Tongue (tissue), 2 donors: ENCODE data around the gene TOP3B. TPM values are rescaled to one million over a fixed set of nuclear protein-coding genes. Genes with fewer than 3 reads are reported as not detected.

ENCODE experiments used
- DNase-seq: peaks from one replicate; pipeline ENCODE4 v3.0.0-alpha.2; 2015
- total RNA-seq: library from RNA; depleted of rRNA; stranded (reverse); fragments of >200 nt; gene quantifications from one replicate; pipeline ENCODE4 v1.2.3, GENCODE V29; 2014

Gene TOP3B
- total RNA-seq, 1 donor from 2014 or later = 19.0 TPM

DNA sequence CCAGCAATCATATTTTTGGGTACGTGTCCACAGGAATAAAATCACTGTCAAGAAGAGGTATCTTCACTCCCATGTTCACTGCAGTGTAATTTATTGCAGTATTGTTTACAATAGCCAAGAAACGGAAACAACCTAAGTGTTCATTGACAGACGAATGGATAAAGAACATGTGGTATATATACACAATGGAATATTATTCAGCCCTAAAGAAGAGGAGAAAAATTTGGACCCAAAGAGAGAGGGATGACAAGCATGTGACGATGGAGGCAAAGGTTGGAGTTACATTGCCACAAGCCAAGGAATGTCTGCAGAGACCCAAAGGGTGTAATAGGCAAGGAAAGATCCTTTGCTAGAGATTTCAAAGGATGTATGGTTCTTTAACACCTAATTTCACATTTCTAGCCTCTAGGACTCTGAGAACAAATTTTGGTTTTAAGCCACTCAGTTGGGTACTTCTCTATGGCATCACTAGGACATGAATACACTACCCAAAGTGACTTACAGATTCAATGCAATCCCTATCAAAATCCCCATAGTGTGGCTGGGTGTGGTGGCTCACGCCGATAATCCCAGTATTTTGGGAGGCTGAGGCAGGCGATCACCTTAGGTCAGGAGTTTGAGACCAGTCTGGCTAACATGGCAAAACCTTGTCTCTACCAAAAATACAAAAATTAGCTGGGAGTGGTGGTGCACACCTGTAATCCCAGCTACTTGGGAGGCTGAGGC, 31.1 kb upstream of the TOP3B start:
- DNase-seq = no peak

DNA sequence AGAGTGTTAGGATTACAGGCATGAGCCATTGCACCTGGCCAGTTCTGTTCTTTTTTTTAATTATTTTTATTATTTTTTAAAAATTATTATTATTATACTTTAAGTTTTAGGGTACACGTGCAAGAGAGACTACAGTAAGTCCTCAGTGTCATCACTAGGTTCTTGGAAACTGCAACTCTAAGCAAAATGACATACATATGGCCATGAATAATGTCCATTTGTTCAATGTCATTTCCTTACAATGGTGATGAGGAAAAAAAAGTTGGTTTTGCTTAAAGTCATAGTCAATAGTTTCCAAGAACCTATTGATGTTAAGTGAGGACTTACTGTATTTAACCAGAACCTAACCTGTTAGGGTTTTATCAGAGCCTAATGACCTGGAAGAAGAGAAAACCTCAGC, 29.4 kb upstream of the TOP3B start:
- no peak for DNase-seq

DNA sequence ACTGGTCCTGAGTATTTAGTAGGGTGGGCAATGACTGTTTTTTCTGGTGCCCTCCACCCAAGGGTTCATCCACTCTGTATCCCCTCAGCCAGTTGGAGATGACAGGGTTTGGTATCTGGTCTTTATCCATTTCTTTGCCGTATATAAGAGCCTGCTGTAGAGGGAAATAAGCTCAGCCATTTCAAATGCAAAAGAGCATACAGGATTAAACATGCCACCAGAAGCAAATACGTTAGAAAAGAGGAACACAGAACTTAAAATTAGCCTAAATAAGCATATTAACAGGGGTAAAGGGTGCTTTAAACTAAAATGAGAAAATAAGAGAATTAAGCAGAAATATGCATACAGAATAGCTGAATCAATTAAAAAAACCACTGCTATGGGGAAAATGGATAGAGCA, 27.8 kb upstream of the TOP3B start:
- DNase-seq = no peak

DNA sequence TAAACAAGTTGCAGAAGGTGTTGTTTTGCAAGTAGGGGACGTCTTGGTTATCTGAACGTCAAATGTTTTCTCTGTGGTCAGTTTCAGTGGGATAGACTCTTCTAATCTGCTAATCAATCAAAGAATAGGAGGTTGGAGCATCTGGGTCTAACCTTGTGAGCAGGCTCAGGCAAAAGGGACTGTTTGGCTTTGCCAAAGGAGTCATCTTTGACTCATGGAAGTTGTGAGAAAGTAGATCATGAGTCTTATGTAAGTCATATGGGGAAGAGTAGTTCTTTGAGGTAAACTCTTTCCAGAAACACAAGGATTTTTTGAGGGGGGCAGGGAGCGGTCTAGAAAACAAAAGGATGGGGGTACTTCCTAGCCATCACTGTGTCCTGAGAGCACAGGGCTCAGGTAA, 27.1 kb upstream of the TOP3B start:
- no peak for DNase-seq

DNA sequence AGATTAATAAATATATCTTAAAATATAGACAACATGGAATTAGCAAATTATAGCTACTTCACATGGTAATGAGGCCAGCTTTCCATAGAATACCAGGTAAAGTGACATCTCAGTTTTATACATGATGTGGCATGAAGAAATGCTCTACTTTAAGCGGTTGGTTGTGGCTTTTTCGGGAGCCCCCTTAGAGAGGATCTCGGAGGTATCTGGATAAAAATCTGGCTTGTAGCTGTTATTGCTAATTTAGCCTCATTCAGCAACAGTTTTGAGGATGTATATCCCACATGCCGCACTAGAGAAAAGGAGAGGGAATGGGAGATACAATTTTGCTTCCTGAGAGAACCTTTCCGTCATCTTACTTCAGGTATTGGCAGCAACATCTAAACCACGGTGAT, 24.0 kb upstream of the TOP3B start:
- no peak for DNase-seq

DNA sequence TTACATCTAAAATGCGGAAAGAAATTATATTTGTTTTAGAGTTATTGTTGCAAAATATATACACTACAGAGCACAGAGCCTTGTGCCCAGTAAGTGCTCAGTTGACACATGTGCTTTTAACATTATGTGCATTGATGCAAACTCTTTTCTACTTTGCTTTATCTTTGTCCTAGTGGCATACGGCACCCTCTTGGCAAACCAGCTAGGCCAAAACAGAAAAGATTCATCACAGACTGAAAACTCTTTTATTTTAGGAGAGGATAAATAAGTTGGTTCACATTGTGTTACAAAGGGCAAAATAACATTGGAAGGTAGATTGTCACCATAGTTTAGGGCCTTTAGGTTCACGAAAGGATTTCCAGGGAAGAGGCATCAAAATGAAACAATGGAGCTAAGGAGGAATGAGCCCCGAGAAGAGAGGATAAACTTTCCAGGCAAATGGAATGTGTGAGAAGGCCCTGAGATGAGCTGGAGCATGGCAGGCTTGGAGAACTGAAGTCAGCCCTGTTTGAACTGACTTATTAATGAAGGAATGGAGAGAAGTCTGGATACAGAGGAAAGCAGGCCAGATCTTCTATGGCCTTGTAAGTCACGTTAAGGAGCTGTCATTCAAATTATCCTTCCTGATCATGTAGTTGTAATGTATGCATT, 23.5 kb upstream of the TOP3B start:
- DNase-seq = no peak

DNA sequence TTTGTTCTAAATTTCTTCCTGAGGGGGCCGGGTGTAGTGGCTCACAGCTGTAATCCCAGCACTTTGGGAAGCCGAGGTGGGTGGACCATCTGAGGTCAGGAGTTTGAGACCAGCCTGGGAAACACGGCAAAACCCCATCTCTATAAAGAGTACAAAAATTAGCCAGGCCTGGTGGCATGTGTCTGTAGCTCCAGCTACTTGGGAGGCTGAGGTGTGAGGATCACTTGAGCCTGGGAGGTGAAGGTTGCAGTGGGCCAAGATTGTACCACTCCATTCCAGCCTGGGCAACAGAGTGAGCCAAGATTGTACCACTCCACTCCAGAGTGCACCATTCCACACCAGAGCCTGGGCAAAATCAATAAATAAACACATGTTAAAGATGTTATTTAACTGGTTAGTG, 20.6 kb upstream of the TOP3B start:
- DNase-seq = no peak

DNA sequence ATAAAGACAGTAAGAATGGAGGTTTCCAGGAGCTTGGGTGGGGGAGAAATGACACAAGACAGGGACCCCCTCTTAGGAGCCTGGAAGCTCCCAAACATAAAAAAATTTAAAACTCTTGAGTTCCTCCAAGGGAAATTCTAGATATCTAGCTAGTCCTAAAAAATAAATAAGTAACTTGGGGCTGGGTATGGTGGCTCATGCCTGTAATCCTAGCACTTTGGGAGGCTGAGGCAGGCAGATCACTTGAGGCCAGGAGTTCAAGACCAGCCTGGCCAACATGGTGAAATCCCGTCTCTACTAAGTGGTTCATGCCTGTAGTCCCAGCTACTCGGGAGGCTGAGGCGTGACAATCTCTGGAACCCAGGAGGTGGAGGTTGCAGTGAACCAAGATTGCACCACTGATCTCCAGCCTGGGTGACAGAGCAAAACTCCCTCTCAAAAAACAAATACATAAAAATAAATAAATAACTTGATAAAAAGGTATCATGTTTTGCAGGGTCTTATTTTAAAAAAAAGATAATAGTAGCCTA, 20.0 kb upstream of the TOP3B start:
- DNase-seq = no peak

DNA sequence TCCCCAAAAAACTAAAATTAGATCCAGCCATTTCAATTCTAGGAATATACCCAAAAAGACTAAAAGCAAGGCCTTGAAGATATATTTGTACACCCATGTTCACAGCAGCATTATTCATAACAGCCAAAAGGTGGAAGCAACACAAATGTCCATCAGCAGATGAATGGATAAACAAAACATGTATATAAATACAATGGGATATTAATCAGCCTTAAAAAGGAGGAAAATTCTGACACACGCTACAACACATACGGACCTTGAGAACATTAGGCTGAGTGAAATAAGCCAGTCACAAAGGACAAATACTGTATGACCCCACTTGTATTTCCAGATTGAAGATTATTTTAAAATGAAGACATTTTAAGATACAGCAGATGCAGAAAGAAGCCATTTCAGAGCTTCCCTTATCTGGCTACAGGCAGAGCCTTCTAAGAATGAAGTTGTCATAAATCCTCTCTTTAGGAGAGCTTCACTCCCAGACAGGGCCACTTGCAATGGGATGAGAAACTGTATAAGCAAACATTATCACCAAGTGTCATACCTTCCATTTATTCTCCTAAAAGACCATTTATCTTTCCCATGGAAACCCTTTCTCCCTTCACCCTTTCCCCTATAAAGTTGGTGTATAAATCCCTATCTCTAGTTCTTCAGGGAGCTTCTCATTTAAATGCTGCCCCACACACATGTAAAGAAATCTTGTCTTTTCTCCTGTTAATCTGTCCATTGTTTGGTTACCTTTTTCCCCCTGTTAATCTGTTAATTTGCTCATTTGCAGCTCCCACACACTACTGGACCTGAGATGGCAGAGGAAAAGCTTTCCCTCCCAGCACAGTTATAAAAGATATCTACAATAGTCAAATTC, 19.3 kb upstream of the TOP3B start:
- DNase-seq = no peak

DNA sequence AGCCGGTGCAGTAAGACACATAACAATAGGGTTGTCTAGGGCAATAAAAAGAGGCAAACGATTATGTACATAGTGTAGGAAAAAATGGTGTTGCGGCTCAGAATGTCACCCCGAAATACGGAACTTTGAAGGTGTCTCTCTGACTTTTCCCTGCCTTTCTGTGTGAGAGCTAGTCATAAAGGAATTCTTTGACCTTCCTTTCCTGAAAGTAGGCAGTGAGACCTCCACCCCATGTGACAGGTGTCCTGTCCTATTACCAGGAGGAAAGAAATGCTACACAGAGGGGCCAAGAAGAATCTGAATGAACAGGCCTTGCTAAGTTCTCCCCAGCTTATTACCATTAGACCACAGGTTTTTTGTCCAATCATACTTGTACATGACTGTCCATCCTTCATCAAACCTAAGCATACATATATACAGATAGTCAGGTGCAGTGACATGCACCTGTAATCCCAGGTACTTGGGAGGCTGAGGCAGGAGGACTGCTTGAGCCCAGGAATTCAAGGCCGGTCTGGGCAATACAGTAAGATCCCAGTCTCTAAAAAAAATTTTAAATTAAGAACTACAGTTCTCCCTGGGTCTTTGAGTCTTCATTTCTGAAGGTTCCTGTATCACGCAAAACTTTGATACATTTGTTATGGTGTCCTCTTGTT, 16.1 kb upstream of the TOP3B start:
- DNase-seq = no peak

DNA sequence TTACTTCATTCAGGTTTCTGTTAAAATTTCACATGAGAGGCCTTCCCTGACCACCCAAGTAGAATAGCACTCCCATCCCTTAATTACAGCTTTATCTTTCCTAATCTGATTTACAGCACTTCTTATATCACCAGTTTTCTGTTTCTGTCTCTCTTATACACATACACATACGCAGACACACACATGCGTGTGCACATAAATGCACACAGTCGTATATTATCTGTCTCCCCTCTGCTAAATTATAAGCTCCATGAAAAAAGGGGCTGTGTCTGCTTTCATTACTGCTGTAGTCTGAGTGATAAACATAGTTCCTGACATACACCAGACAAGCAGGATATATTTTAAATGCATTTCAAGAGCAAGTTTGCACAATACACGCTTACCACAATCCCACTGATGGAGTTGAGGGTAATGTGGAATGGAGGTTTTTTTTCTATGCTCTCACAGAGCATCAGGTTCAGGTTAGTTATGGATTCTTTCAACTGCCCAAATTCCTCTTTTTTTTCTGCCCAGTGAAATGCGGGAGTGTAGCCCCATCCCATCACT, 13.7 kb upstream of the TOP3B start:
- no peak for DNase-seq

DNA sequence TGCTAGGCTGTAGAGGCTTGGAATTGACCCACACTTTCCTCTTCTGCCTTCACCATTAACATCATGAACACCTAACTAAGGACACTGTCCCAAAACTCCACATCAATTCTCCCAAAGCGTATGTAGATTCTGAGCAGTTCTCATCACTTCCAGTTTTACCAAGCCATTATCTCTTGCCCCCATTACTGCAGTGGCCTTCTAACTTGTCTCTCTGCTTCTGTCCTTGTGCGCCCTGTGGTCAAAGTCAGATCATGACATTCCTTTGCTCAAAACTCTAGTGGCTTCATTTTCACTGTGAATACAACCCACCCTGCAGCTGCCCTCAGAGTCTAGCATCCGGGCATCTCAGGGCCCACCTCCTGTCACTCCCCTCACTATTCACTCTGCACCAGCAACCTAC, 13.1 kb upstream of the TOP3B start:
- DNase-seq = no peak

DNA sequence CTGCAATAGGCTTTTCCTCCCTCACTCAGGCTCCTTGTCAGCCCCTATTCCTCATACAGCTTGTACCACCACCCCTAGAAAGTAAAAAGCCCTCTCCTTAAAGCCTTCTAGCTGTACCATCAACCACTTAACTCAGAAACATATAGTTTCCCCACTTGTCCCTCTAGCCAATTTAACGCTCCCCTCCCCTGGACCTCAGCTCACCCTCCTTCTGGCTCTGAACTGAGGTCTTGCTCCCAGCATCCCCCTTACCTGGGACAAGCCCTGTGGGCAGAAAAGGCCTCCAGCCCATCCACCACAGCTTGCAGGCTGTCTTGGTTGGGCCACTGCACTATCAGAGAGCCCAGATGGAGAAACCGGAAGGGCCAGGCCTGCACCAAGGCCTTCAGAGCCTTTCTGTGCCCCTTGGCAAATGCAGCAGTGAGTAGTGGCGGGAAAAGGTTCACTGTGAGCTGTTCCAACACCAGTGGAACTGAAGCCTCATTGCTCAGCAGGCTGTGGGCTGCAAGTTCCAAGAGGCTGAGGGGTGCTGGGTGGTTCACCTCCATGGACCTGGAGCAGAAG, 12.4 kb upstream of the TOP3B start:
- no peak for DNase-seq

DNA sequence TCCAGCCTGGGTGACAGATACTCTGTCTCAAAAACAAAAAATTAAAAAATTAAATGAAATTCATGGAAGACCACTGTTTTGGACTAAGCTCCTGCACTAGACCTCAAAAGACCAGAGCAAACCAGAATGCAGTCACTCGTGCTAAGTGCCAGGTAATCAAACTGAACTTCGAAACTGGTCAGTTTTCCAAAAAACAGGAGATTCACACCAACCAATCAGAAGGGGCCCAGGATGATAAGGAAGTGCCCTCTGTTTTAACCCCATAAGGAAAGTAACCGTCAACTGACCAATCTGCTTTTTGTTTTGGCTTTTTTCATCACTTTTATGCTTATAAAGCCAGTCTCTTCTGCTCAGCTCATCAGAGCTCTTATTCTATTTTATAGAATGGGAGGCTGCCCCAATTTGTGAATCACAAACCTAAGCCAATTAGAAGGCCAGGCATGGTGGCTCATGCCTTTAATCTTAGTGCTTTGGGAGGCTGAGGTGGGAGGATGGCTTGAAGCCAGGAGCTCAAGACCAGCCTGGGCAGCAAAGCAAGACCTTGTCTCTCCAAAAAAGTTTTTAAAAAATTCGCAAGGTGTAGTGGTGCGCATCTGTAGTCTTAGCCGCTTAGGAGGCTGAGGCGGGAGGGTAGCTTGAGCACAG, 10.1 kb upstream of the TOP3B start:
- no peak for DNase-seq

DNA sequence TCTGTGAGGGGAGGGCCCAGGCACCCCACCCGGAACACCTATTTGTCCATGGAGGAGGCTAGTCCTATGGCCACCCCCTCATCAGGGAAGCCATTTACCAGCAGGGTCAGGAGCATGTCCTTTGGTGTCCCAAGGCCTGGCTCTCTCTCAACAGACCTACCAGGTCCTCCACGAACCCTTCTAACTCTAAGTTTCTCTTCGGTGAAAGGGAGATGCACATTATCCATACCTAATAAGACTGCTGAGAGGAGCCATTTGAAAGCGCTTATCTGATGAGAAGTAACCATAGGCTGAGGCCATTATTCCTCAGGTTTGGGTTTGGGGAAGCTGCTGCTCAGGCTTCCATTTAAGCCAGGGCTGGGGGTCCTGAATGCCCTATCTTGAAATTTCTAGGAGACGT, 9.2 kb upstream of the TOP3B start:
- no peak for DNase-seq

DNA sequence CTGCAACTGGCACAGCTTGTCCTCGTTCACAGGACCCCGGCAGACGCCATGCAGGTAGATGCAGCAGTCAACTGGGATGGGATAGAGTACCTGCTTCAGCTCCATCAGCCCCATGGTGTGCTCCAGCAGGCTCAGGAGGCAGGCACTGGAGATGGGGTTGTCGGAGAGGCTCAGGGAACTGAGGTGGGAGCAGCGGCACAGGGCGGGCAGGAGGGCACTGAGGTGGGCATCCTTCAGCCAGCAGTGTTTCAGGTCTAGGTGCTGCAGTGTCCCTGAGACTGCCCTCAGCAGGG, 8.7 kb upstream of the TOP3B start:
- no peak for DNase-seq

DNA sequence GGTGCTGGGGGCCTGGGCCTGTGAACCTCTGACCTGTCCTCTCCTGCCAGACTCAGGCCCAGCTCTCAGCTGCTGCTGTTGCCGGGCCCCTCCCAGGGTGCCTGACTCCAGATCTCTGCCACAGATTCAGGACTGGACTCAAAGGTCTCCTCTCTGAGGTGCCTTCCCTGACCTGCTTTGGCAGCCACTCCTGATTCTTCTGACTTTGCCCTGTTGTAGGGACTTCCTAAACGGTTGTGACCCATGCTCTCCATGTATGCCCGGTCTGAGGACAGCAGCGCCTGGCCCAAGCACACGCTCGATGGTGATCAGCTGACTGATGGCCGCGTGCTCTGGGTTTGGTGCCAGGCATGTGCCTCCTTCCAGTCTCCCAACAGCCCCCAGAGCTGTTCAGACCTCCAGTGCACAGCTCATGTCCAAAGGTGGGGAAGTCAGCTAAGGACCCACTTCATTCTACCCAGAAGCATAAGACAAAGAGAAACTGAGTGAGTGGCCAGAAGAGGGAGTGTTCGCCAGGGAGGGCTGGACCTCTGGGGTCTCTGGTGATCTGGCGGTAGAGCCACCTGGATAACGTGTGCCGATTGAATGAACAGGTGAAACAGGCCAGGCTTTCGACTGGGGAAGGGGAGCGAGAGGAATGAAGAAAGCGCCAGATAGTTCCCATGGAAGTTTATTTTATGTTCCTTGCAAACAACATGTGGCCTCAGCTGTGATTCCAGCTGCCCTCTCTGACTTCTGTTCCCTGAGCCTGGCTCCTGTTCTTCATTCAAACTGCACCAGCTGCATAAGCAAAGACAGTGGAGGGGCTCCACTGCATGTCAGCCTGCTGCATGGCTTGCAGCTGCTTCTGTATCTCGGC, 8.1 kb upstream of the TOP3B start:
- DNase-seq = peak; percentile 77

DNA sequence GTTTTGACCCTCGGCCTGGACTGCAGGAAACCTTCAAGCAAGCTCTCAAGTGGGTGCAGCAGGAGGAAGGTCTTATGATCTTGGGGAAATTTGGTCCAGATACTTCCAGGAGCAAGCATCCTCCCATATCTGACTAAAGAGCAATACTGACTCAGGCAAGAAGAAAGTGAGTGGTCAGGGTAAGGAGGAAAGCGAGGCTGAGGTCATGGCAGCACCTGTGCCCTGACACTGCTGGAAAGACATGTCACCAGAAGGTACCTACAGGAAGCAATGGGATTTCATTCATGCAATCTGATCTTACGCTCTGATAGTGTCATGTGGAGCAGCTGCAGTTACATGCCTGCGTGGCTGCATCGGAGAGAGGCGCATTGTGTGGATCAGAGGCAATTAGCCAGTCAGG, 6.5 kb upstream of the TOP3B start:
- peak; percentile 47 for DNase-seq

DNA sequence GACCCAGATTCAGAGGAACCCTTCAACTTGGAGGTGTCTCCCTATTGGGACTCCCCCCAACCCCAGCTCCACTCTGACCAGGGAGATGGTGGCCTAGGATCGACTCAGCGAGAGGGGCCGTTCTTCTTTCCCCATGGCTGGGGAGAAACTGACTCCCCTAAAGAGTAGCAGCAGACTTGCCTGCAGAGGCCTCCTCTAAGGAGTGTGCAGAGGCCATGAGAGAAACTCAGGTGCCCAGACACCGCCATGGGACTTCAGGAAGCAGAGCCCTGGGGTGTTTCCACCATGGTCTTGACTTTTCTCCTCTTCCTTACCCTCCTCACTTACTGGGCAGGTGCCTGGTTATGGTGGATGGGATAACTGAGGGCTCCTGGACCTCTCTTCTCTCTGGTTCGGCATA, 2.6 kb upstream of the TOP3B start:
- no peak for DNase-seq

DNA sequence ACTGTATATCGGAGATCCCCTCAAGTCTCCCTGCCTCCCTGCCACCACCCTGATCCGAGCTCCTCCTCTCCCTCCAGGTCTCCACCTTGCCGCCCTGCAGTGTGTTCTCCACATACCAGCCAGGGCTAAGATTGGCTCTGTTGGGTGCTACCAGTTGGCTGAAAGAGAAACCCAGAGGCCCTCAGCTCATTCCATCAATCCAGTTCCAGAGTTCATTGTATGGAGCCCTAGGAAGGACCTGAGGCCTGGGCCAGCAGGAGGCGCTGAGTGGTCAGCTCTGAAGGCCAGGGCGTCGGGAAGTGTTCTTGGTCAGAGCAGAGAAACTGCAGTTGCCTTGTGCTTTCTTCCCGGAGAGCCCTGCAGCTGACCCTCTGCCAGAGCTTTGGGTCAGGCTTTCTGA, 2.2 kb upstream of the TOP3B start:
- DNase-seq = peak; percentile 19

DNA sequence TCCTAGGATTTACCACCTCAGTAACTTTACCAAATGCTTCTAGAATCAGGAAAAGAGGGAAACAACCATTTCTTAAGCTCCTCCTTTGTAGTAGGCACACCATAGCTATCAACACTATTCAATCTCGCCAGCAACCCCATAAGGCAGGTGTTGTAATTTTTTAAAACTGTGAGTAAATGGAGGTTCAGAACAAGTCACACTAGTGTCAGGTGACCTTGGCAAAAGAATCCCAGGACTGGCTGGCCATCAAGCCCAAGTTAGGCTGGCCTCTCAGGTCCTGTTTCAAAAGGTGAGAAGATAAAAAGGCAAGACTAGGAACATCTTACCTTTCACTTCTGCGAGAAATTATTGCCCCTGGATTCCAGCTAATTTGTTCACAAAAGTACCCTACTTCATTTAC, 713 bp downstream of the TOP3B start:
- DNase-seq = no peak
